GM18873 (cell line): ENCODE measurements around the gene LRRC51.
"Not testable (repeated sequence)": the region's sequence is repeated elsewhere in the genome, so short reads cannot be mapped to it uniquely, and the experiment has no call there.

Source experiments
- ATAC-seq: cut with Tn5 transposase; IDR thresholded peaks from one replicate; pipeline ENCODE4 v1.9.1; 2021; ENCODE audit warnings: mild to moderate bottlenecking, moderate library complexity, moderate number of reproducible peaks; ENCODE audit not compliant: unreplicated experiment, low FRiP score

Gene LRRC51

DNA sequence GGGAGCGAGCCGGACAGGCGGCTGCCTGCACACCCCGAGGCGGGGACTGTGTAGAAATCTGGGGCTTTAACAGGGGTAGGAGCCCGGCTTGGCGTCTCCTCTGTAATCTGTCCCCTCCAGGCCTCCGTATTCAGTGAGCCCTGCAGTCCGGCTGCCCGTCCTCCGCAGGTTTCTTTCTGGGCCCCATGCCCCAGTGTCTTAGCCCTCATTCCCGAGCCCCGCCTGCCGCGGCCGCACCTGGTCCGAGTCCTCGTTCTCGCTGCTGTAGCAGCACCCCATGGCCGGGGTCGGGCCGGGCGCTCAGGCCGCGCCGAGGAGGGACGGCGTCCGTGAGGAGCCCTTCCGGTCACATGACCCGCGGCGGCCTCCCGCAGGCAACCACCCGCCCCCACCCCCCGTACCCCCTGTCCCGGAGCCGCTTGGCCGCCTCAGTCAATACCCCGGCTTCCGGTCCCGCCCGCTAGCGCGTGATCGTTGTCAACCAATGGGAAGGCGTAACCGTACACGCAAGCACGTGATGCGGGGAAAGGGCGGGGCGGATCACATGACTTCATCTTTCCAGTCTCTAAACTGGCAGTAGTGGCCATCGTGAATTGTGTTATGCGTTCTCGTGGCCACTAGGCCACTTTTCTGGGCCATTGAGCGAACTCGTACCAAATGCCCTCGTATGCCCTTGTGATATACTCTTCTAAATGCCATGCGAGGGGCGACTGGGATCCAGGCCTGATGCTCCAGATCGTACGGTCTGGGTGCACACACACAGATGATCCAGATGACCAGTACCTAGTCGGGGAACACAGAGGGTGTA, 22.5 kb downstream of the LRRC51 start, which contains the start of gene LAMTOR1:
Gene LAMTOR1 (minus strand): TSS at position 352 of the 808 bp plus-strand sequence. CDS start 73 bp downstream, at position 279.
- ATAC-seq, result peak; percentile 76

DNA sequence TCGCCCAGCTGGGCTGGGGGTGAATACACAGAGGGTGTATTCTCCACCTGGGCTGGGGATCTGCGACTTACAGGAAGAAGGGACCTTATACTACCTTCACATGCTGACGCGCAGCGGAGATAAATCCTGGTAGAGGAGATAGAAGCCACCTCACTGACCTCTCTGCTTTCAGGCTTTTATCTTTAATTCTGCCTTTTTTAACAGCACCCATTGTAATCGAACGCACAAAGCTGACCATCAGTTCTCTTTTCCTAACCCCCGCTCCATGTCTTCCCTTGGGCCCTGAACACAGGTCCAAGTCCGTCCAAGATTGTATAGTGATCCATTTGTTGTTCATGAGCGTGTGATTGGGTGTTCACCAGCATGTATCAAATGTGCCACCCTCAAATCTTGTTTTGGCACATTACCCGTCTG, 23.1 kb downstream of the LRRC51 start:
- no peak for ATAC-seq

- ATAC-seq, result no peak
Observed at GRCh38 chr11:72105888-72106287, 25.2 kb downstream of the LRRC51 start, which contains the start of gene TOMT. Gene TOMT (plus strand): TSS chr11:72105924. CDS start chr11:72105952, 28 bp downstream.

DNA sequence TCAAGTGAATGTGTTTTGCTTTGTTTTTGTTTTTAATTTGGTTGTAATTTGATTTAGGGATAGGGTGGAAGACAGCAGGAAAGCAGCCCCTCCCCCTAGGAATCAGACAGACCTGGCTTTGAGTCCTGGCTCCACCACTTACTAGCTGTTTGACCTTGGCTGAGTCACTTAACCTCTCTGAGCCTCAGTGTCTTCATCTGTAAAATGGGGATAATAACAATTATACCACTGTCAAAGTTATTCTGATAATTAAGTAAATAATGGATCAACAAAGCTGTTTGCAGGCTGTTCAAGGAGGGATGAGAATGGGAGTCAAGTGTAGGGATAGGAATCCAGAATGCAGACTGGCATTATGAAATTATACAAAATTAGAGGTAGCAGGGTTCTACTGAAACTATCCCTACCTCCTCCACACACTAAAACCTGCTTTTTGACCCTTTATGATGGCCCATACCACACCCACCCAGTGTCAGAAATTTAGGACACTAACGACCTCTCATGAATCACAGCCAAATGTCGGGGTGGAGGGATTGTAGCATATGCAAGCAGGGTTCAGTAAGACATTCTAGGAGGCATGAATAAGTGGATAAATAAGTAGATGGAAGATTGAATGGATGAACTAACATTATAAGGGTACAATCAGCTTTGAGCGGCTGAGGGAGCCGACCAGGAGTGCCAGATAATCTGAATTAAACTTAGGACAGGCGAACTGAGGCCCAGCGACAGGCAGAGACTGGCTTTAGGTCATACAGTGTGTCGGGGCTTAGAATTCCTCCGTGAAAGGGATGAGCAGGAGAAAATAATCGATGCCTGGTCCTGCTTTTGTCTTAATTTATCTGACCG, 30.9 kb downstream of the LRRC51 start:
- ATAC-seq, result no peak

DNA sequence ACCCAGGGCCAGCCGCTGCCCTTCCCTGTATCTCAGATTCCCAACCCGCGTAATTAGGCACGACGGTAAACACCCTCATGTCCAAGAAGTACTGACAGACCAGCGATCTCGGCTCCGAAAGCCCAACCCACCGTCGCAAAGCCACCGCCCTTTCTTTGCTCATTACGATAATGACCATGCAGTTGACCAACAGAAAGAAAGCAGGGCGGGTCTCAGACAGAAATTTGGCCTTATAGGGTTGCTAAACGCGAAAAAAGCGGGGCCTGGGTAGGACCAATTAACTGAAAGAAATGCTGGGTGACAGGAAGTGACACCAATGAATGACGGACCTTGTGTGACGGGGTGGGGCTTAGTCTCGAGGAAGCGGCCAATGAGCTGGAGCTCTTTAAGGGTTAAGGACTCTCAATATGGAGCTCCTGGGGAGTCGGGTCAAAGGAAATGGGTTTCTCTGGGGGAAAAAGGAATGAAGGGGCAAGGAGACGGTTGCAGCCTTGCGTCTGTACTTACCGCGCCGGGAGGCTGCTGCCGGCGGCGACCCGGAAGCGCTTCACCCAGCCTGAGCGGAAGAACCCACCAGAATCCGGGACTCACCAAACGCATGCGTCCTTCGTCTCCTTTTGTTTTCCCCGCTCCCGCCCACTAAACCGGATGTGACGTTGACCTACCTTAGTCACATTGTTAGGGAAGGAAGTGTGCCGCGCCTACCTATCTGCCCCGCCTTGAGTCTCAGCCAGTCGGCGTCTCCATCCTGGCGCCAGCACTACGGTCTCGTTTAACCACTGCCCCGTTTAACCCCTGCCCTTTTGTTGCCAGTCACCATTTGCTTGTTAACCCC, 31.7 kb downstream of the LRRC51 start, which contains the start of gene ANAPC15:
Gene ANAPC15 (minus strand): TSS at position 553 of the 835 bp plus-strand sequence. CDS start 1,419 bp downstream, outside the sequence.
- peak; percentile 78 for ATAC-seq

- ATAC-seq, result no peak
Observed at GRCh38 chr11:72112978-72113808, 32.5 kb downstream of the LRRC51 start.

DNA sequence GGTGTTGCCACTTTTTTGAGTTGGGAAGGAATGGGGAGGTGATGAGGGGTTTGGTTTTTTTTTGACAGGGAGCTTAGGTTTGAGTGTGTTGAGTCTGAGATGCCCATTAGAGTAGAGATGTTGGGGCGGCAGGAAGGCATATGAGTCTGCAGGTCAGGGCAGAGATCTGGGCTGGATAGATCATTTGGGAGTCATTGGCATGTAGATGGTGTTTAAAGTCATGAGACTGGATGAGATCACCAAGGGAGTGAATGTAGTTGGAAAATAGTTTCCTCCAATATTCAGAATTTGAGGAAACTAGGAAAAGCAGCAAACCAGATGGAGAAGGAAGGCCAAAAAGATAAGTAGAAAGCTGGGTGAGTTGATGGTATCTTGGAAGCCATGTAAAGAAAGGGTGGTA, 33.9 kb downstream of the LRRC51 start:
- ATAC-seq, result no peak

DNA sequence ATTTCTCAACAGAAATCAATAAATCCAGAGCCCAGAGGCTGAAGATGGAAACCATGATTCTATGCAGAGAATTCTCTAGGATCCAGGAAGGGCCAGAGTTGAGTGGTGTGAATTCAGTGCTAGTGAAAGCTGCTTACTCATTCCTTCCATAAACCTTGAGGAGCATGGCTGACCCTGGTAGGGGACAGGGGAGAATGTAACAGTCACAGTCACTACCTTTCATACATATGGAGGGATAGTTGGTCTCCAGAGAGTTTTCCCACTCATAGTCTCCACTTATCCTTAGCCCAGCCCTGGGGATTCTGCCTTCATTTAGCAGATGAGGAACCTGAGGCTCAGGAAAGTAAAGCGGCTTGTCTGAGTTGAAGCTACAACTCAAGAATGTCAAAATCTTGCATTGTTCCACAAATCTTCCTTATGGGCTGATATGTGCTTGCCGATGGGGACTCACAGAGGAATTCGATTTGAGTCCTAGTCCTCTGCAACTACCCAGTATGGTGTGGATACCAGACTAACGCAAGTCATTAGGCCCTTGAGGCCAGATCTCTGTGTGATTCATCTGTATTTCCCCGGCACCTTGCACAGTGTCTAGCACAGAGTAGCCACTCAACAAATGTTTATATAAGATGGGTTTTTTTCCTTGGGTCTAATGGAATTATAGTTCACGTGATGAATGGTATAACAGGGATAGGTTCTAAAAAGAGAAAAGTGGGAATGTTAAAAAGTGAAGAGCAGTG, 35.5 kb downstream of the LRRC51 start:
- ATAC-seq, result no peak

DNA sequence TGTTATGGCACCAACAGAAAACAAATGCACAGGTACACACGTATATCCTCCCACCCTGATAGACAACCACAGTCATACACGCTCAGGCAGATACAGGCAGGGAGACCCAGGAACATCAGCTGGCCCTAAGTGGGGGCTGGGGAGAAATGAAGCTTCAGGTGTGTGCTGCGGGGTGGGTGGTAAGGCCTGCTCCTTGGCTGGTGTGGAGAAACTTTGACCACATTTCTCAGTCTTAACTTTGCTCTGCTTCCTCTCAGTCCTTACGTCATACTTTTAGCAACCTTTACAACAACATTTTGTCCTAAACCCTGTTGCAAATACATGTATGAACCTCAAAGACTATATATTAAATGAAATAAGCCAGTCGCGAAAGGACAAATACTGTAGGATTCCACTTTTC, 38.5 kb downstream of the LRRC51 start:
- no peak for ATAC-seq

GRCh38 chr11:72120930-72121329, 40.3 kb downstream of the LRRC51 start:
- no peak for ATAC-seq

DNA sequence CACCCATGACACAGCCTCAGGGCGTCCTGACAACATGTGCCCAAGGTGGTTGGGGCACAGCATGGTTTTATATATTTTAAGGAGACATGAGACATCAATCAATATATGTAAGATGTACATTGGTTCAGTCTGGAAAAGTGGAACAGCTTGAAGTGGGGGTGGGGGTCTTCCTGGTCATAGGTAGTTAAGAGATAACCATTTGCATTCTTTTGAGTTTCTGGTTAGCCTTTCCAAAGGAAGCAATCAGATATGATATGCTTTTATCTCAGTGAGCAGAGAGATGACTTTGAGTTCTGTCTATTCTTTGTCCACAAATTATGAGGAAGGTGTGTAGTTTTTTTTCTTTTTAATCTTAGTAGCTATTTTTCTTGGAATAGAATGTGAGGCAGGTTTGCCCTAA, 42.0 kb downstream of the LRRC51 start:
- no peak for ATAC-seq

GRCh38 chr11:72123117-72123653, 42.5 kb downstream of the LRRC51 start:
- no peak for ATAC-seq

GRCh38 chr11:72124046-72124445, 43.4 kb downstream of the LRRC51 start:
- no peak for ATAC-seq

- no peak for ATAC-seq
Observed at GRCh38 chr11:72125956-72126355, 45.3 kb downstream of the LRRC51 start.

DNA sequence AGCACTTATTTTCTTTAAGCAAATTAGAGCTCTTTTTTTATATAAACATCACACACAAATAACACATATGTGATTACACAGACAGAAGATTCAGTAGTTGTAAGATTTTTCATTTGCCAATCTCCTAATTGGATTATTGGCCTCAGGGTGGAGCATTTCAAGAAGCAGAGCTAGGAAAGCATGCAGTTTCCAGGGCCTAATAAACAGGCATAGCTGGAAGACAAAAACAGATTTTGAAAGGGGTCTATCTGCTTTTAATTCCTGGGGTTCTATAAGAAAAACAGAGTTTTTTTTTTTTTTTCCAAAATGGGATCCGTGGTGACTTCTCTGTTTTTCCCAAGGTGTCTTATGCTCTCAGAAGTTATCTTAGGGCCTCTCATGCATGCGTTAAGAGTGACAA, 47.3 kb downstream of the LRRC51 start:
- no peak for ATAC-seq

DNA sequence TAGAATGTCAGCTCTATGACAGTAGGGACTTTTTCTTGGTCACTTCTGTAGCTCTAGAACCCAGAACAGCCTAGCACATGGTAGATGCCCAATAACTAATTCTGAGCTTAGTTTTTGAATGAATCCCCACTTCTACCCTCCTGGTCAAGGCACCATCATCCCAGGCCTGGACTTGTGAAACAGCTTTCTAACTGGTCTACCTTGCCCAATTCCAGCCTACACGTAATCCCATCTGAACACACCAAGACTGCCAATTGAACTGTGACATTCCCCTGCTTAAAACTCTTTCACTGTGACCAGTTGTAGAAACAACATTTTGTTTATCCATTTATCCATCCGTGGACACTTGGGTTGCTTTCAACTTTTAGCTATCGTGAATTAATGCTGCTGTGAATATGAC, 48.7 kb downstream of the LRRC51 start:
- ATAC-seq, result no peak

DNA sequence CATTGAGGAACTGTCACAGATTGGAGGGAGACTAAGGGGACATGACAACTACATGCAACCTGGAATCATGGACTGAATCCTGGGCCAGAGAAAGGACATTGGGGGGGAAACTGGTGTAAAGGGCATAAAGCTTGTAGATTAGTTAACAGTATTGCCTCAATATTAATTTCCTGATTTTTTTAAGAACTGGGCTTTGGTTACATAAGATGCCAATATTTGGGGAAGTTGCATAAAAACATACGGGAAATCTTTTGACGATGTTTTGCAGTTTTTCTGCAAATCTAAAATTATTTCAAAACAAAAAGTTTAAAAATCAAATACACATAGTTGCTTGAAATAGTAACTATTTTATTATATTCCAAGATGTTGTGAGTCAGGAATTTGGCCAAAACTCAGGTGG, 52.0 kb downstream of the LRRC51 start:
- ATAC-seq, result no peak

GRCh38 chr11:72135473-72135872, 54.8 kb downstream of the LRRC51 start, which contains the start of gene FOLR3:
Gene FOLR3 (plus strand): TSS chr11:72135725. CDS start chr11:72135953, 228 bp downstream.
- ATAC-seq, result not testable (repeated sequence)
